OCI-LY1 (cell line): ENCODE measurements around the gene ELAVL3.

ENCODE experiments used
- H2AFZ ChIP-seq: fragments of 200-600 bp; sonication (generic), shearing (Covaris generic); 2 replicates; pipeline ENCODE4 v1.6.0; 2014; ENCODE audit warnings: antibody characterized with exemption, mild to moderate bottlenecking, low read length
- H3F3A ChIP-seq: fragments of 200-600 bp; sonication (generic), shearing (Covaris generic); 2 replicates; pipeline ENCODE4 v1.6.0; 2014; ENCODE audit warnings: mild to moderate bottlenecking, antibody characterized with exemption, low read length, moderate library complexity; ENCODE audit not compliant: insufficient read depth
- H3K27ac ChIP-seq: fragments of 200-600 bp; sonication (generic); 2 replicates; pipeline ENCODE4 v1.5.1; 2014; ENCODE audit warnings: low read length, mixed run types, mild to moderate bottlenecking, low read depth; ENCODE audit not compliant: poor library complexity, severe bottlenecking
- H3K27me3 ChIP-seq: fragments of 200-600 bp; sonication (generic); 2 replicates; pipeline ENCODE4 v1.6.0; 2014; ENCODE audit warnings: antibody characterized with exemption, mild to moderate bottlenecking, low read length, moderate library complexity; ENCODE audit not compliant: insufficient read depth
- H3K36me3 ChIP-seq: fragments of 200-600 bp; sonication (generic); 2 replicates; pipeline ENCODE4 v1.6.1; 2014; ENCODE audit warnings: mild to moderate bottlenecking, antibody characterized with exemption, low read length, moderate library complexity, mixed read lengths; ENCODE audit not compliant: insufficient read depth
- H3K4me1 ChIP-seq: fragments of 200-600 bp; sonication (generic); 2 replicates; pipeline ENCODE4 v1.5.1; 2014; ENCODE audit warnings: mild to moderate bottlenecking, low read length, moderate library complexity; ENCODE audit not compliant: insufficient read depth, severe bottlenecking
- H3K4me2 ChIP-seq: fragments of 200-600 bp; sonication (generic), shearing (Covaris generic); 2 replicates; pipeline ENCODE4 v1.6.1; 2014; ENCODE audit warnings: low read length
- H3K4me3 ChIP-seq: fragments of 200-600 bp; sonication (generic); 2 replicates; pipeline ENCODE4 v1.5.1; 2014; ENCODE audit warnings: low read length, low read depth, mild to moderate bottlenecking, mixed read lengths; ENCODE audit not compliant: poor library complexity, severe bottlenecking
- H3K79me2 ChIP-seq: fragments of 200-600 bp; shearing (Covaris generic); 2 replicates; pipeline ENCODE4 v1.6.1; 2016; ENCODE audit warnings: mixed run types, low read length, mixed read lengths; ENCODE audit not compliant: insufficient read depth
- H3K9ac ChIP-seq: fragments of 200-600 bp; sonication (generic), shearing (Covaris generic); 2 replicates; pipeline ENCODE4 v1.6.1; 2014; ENCODE audit warnings: mild to moderate bottlenecking, low read length, mixed read lengths
- H3K9me2 ChIP-seq: fragments of 200-600 bp; sonication (generic), shearing (Covaris generic); 2 replicates; pipeline ENCODE4 v1.6.1; 2014; ENCODE audit warnings: low read depth, mild to moderate bottlenecking, low read length, mixed read lengths
- H3K9me3 ChIP-seq: fragments of 200-600 bp; shearing (Covaris generic); 2 replicates; pipeline ENCODE4 v1.6.1; 2014; ENCODE audit warnings: low read length, mixed read lengths
- H4K20me1 ChIP-seq: fragments of 200-600 bp; sonication (generic), shearing (Covaris generic); 2 replicates; pipeline ENCODE4 v1.6.0; 2016; ENCODE audit warnings: mild to moderate bottlenecking, low read length; ENCODE audit not compliant: insufficient read depth
- EZH2 ChIP-seq: fragments of 200-600 bp; sonication (generic), shearing (Covaris generic); IDR thresholded peaks from 2 replicates; pipeline ENCODE4 v1.8.0; 2017; ENCODE audit warnings: borderline replicate concordance, mixed run types, mild to moderate bottlenecking, antibody characterized with exemption, low read length, moderate library complexity, mixed read lengths
- TF ChIP-seq, protein P1 (sequence below): fragments of 200-600 bp; sonication (generic), shearing (Covaris generic); IDR thresholded peaks from 2 replicates; pipeline ENCODE4 v1.5.1; 2017; ENCODE audit warnings: mild to moderate bottlenecking, antibody characterized with exemption, low read length, moderate library complexity, mixed read lengths

The ELAVL3 gene

GRCh38 chr19:11507370-11508078 lies 26.7 kb upstream of the ELAVL3 start:
- Histone ChIP-seq H3K36me3 (peaks cover 13% of the 10 kb centered on the region), H3K9ac (peak overlapping the region; percentile 99; the same call in 1 of the 2 replicates), H4K20me1 (no peaks in the 10 kb centered on the region), H3K9me2 (no peaks in the 10 kb centered on the region), H3F3A (no peaks in the 10 kb centered on the region), H3K4me3 (peak overlapping the region; percentile 84), H2AFZ (no peak overlapping the region), H3K4me1 (peaks cover 28% of the 10 kb centered on the region), H3K79me2 (no peaks in the 10 kb centered on the region), H3K27ac (peak overlapping the region; percentile 88), H3K27me3 (no peaks in the 10 kb centered on the region), H3K4me2 (peak overlapping the region; percentile 88), H3K9me3 (no peaks in the 10 kb centered on the region)
- TF ChIP-seq, protein P1, sequence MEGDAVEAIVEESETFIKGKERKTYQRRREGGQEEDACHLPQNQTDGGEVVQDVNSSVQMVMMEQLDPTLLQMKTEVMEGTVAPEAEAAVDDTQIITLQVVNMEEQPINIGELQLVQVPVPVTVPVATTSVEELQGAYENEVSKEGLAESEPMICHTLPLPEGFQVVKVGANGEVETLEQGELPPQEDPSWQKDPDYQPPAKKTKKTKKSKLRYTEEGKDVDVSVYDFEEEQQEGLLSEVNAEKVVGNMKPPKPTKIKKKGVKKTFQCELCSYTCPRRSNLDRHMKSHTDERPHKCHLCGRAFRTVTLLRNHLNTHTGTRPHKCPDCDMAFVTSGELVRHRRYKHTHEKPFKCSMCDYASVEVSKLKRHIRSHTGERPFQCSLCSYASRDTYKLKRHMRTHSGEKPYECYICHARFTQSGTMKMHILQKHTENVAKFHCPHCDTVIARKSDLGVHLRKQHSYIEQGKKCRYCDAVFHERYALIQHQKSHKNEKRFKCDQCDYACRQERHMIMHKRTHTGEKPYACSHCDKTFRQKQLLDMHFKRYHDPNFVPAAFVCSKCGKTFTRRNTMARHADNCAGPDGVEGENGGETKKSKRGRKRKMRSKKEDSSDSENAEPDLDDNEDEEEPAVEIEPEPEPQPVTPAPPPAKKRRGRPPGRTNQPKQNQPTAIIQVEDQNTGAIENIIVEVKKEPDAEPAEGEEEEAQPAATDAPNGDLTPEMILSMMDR, result no peak
- no peak for TF ChIP-seq EZH2

GRCh38 chr19:11506967-11507366 lies 26.1 kb upstream of the ELAVL3 start:
- no peaks in the 10 kb centered on the region for H3K27me3 ChIP-seq
- TF ChIP-seq EZH2, result no peak
- TF ChIP-seq, protein P1, result no peak

DNA sequence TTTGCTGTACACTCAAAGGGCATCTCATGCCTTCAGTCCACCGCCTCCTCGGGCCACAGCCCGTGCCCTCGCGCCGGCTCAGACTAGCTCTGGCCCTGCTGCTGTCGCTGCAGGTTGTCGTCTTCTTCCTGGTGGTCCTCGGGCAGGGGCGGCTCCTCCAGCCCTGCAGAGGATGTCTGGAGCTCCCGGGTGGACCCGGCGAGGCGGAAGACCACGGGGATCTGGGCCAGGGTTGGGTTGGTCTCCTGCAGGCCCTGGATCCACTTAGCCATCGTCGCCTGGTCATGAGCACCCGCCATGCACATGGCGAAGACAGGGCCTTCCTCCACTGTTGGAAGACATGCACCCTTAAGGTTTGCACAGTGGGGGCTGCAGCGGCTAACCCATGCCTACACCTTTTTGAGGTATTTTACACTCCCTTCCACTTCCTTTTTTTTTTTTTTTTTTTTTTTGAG lies 25.3 kb upstream of the ELAVL3 start:
- no peaks in the 10 kb centered on the region for H3K79me2 ChIP-seq
- TF ChIP-seq, protein P1, result no peak
- no peak for TF ChIP-seq EZH2
- H3K9me3 ChIP-seq, result no peaks in the 10 kb centered on the region
- H3K9ac ChIP-seq, result peak overlapping the region; percentile 99
- peak overlapping the region; percentile 84 for H3K4me3 ChIP-seq
- H3K9me2 ChIP-seq, result no peaks in the 10 kb centered on the region
- no peaks in the 10 kb centered on the region for H3F3A ChIP-seq
- H3K27me3 ChIP-seq, result no peaks in the 10 kb centered on the region
- H3K36me3 ChIP-seq, result peaks cover 2% of the 10 kb centered on the region; the same call in 1 of the 2 replicates
- H3K4me2 ChIP-seq, result peak overlapping the region; percentile 88
- peak overlapping the region; percentile 88 for H3K27ac ChIP-seq
- H2AFZ ChIP-seq, result no peak overlapping the region
- no peaks in the 10 kb centered on the region for H4K20me1 ChIP-seq
- H3K4me1 ChIP-seq, result peaks cover 28% of the 10 kb centered on the region

More at GRCh38 chr19:11506967-11507366, 26.1 kb upstream of the ELAVL3 start:
- Histone ChIP-seq H3F3A (no peaks in the 10 kb centered on the region), H2AFZ (no peak overlapping the region), H3K4me3 (peak overlapping the region; percentile 84), H4K20me1 (no peaks in the 10 kb centered on the region), H3K9ac (peak overlapping the region; percentile 99), H3K9me3 (no peaks in the 10 kb centered on the region), H3K79me2 (no peaks in the 10 kb centered on the region), H3K27ac (peak overlapping the region; percentile 88), H3K4me2 (peak overlapping the region; percentile 88), H3K4me1 (peaks cover 28% of the 10 kb centered on the region), H3K36me3 (peaks cover 7% of the 10 kb centered on the region), H3K9me2 (no peaks in the 10 kb centered on the region)
